SK-N-SH (cell line): Measurements from ENCODE around the gene LUC7L2. TPM values are rescaled to one million over a fixed set of nuclear protein-coding genes. Genes with fewer than 3 reads are reported as not detected.
"Not testable (repeated sequence)": the region's sequence is repeated elsewhere in the genome, so short reads cannot be mapped to it uniquely, and the experiment has no call there.

ENCODE experiments used
- CTCF ChIA-PET: fragments of 300-600, 350-600 bp; formaldehyde crosslinking; extraction: SDS; loops from one replicate; lab custom pipeline; 2021; lab: Yijun Ruan, JAX
- POLR2A ChIA-PET: fragments of 350-600 bp; sonication (Branson Sonifier 250); formaldehyde crosslinking; extraction: SDS; loops from one replicate; lab custom pipeline; 2020; ENCODE audit warnings: antibody characterized with exemption, inconsistent platforms; lab: Yijun Ruan, JAX
- DNase-seq: peaks from one replicate; pipeline ENCODE4 v3.0.0; 2012
- H2AFZ ChIP-seq: fragments of 200-600 bp; sonication (generic); 2 replicates; pipeline ENCODE4 v1.8.1; 2016; ENCODE audit warnings: antibody characterized with exemption, mild to moderate bottlenecking, low read depth
- H3F3A ChIP-seq: fragments of 200-600 bp; sonication (generic); replicated peaks from 2 replicates; pipeline ENCODE3; 2016; ENCODE audit warnings: antibody characterized with exemption, mild to moderate bottlenecking; ENCODE audit not compliant: insufficient read depth
- H3K27ac ChIP-seq, 2 experiments: fragments of 200-500 bp in 1 of 2; fragments of 200-600 bp in 1 of 2; sonication (Bioruptor generic) in 1 of 2; sonication (generic), shearing (Covaris generic) in 1 of 2; 2 replicates each; pipeline versions ENCODE4 v1.5.1 to v1.6.1; 2014 to 2016; ENCODE audit warnings: low read depth in 2 of 2, inconsistent platforms in 1 of 2, low read length in 1 of 2, mild to moderate bottlenecking in 1 of 2, mixed read lengths in 1 of 2
- H3K27me3 ChIP-seq: fragments of 200-600 bp; sonication (generic), shearing (Covaris generic); 2 replicates; pipeline ENCODE4 v1.6.1; 2016; ENCODE audit warnings: mixed run types; ENCODE audit not compliant: insufficient read depth
- H3K36me3 ChIP-seq, 2 experiments: fragments of 200-500 bp in 1 of 2; fragments of 200-600 bp in 1 of 2; sonication (Bioruptor generic) in 1 of 2; sonication (generic) in 1 of 2; replicated peaks in 1 of 2; 2 replicates each; pipeline versions ENCODE3 to v1.5.1; 2014 to 2016; ENCODE audit warnings: low read length in 1 of 2, mild to moderate bottlenecking in 1 of 2; ENCODE audit not compliant: insufficient read depth in 2 of 2, control insufficient read depth in 1 of 2
- H3K4me1 ChIP-seq, 2 experiments: fragments of 200-500 bp in 1 of 2; fragments of 200-600 bp in 1 of 2; sonication (Bioruptor generic) in 1 of 2; sonication (generic), shearing (Covaris generic) in 1 of 2; 2 replicates each; pipeline versions ENCODE4 v1.5.1 to v1.6.1; 2014 to 2016; ENCODE audit warnings: low read depth in 1 of 2, low read length in 1 of 2, mixed run types in 1 of 2; ENCODE audit not compliant: insufficient read depth in 2 of 2, control insufficient read depth in 1 of 2
- H3K4me2 ChIP-seq: fragments of 200-600 bp; sonication (generic), shearing (Covaris generic); 2 replicates; pipeline ENCODE4 v1.6.1; 2017; ENCODE audit warnings: mixed run types
- H3K4me3 ChIP-seq, 2 experiments: fragments of 200-500 bp in 1 of 2; fragments of 200-600 bp in 1 of 2; sonication (Bioruptor generic) in 1 of 2; sonication (generic), shearing (Covaris generic) in 1 of 2; 2 replicates each; pipeline versions ENCODE4 v1.5.1 to v1.8.1; 2014 to 2016; ENCODE audit warnings: low read depth in 2 of 2, inconsistent platforms in 1 of 2, low read length in 1 of 2, mild to moderate bottlenecking in 1 of 2, mixed read lengths in 1 of 2, moderate library complexity in 1 of 2
- H3K79me2 ChIP-seq: fragments of 200-600 bp; sonication (generic); 2 replicates; pipeline ENCODE4 v1.8.1; 2017; ENCODE audit warnings: mild to moderate bottlenecking; ENCODE audit not compliant: insufficient read depth
- H3K9ac ChIP-seq: fragments of 200-600 bp; sonication (generic); 2 replicates; pipeline ENCODE4 v1.6.1; 2017; ENCODE audit warnings: mixed run types
- H3K9me2 ChIP-seq: fragments of 200-600 bp; sonication (generic); 2 replicates; pipeline ENCODE4 v1.6.1; 2017; ENCODE audit warnings: mixed run types
- H3K9me3 ChIP-seq: fragments of 200-600 bp; sonication (generic); 2 replicates; pipeline ENCODE4 v1.6.1; 2017; ENCODE audit warnings: mixed run types, mild to moderate bottlenecking, moderate library complexity
- H4K20me1 ChIP-seq: fragments of 200-600 bp; sonication (generic); 2 replicates; pipeline ENCODE4 v1.6.1; 2017; ENCODE audit warnings: mild to moderate bottlenecking, mixed run types; ENCODE audit not compliant: insufficient read depth
- EP300 ChIP-seq, 2 experiments: IDR thresholded peaks; 2 replicates each; pipeline versions ENCODE4 v1.4.0 to v1.6.1; 2012; ENCODE audit warnings: borderline replicate concordance in 1 of 2, low read depth in 1 of 2, low read length in 1 of 2
- MEF2A ChIP-seq: IDR thresholded peaks from 2 replicates; pipeline ENCODE4 v1.4.0; 2012; ENCODE audit warnings: low read depth, borderline replicate concordance
- MXI1 ChIP-seq: IDR thresholded peaks from 2 replicates; pipeline ENCODE4 v1.6.1; 2012; ENCODE audit warnings: mild to moderate bottlenecking, low read depth, low read length, improper control_type of control experiment
- TEAD4 ChIP-seq: IDR thresholded peaks from 2 replicates; pipeline ENCODE4 v1.4.0; 2012; ENCODE audit warnings: mild to moderate bottlenecking, borderline replicate concordance; ENCODE audit not compliant: insufficient read depth
- WGBS: methylation state at CpG from one replicate; pipeline ENCODE4 v1.1.6; 2017; ENCODE audit warnings: low lambda C conversion rate; 5-methylcytosine and 5-hydroxymethylcytosine counted together
- polyA plus RNA-seq, 3 experiments: library from polyadenylated mRNA; depleted of rRNA; stranded (reverse); fragments of >200 nt; gene quantifications; 2 replicates each; pipeline ENCODE4 v1.2.3, GENCODE V29; 2012
- TF ChIP-seq, protein P1 (sequence below): fragments of 150-350 bp; IDR thresholded peaks from 2 replicates; pipeline ENCODE4 v1.6.1; 2016; ENCODE audit warnings: mild to moderate bottlenecking, low read depth, low read length
- TF ChIP-seq, protein P2 (sequence below): fragments of 150-350 bp; IDR thresholded peaks from 2 replicates; pipeline ENCODE4 v1.6.1; 2017; ENCODE audit warnings: antibody characterized with exemption, low read length, low read depth, borderline replicate concordance

The LUC7L2 gene
- polyA plus RNA-seq, 1 of the 3 experiments (the other 2 are of a cell fraction): 45.7 TPM

DNA sequence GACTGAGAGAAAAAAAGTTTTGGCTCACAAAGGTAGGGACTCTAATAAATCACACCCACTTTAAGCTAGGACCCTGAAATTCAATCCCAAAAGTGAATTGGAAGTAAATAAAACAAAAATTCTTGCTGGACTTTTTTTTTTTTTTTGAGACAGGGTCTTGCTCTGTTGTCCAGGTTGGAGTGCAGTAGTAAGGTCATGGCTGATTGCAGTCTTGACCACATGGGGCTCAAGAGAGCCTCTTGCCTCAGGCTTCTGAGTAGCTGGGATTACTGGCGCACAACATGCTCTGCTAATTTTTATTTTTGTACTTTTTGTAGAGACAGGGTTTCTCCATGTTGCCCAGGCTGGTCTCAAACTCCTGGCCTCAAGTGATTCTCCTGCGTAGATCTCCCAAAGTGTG is 5.0 kb upstream of the LUC7L2 start:
- no peak overlapping the region for H3K27ac ChIP-seq
- peaks cover 4 to 15% of the 10 kb centered on the region in 2 experiments for H3K36me3 ChIP-seq
- H3K4me3 ChIP-seq: no peak overlapping the region
- no peak for DNase-seq
- no peaks in the 10 kb centered on the region for H3K9me2 ChIP-seq
- no peak overlapping the region for H2AFZ ChIP-seq
- H3F3A ChIP-seq: peaks cover 25% of the 10 kb centered on the region
- peaks cover 22% of the 10 kb centered on the region for H3K79me2 ChIP-seq
- CTCF ChIA-PET: interaction anchor here (1.0 to 1.6 kb wide), 2 partner anchors 12 to 15 kb away, joined by 3 to 5 read pairs; no protein-coding TSS in a partner anchor
- 100% methylated on average over 2 of the region's 2 CpGs for WGBS
- H3K9me3 ChIP-seq: no peaks in the 10 kb centered on the region
- TF ChIP-seq, protein P1, sequence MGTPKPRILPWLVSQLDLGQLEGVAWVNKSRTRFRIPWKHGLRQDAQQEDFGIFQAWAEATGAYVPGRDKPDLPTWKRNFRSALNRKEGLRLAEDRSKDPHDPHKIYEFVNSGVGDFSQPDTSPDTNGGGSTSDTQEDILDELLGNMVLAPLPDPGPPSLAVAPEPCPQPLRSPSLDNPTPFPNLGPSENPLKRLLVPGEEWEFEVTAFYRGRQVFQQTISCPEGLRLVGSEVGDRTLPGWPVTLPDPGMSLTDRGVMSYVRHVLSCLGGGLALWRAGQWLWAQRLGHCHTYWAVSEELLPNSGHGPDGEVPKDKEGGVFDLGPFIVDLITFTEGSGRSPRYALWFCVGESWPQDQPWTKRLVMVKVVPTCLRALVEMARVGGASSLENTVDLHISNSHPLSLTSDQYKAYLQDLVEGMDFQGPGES: no peak
- TF ChIP-seq MXI1: no peak
- TF ChIP-seq MEF2A: no peak
- TF ChIP-seq TEAD4: no peak
- no peaks in the 10 kb centered on the region for H4K20me1 ChIP-seq
- POLR2A ChIA-PET: interaction anchor here (0.7 kb wide), 1 partner anchor 14 kb away, joined by 3 read pairs; no protein-coding TSS in a partner anchor
- H3K4me1 ChIP-seq: no peaks in the 10 kb centered on the region
- H3K27me3 ChIP-seq: no peaks in the 10 kb centered on the region
- no peak overlapping the region for H3K4me2 ChIP-seq
- no peak overlapping the region for H3K9ac ChIP-seq

DNA sequence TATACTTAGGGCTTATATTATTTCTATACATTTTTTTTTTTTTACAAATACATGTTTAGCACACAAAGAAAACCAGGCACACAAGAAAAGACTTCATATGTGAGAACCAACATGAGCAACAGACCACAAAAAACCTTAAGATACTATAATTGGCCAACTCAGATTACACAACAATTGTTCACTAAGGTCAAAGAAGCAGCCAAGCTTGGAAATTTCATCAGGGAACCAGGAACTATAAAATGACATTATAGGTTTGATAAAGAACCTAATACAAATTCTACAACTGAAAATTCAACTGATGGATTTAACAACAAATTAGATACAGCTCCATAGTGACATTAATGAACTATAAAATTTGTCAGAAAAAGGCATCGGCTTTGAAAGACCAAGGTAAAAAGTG is 4.4 kb upstream of the LUC7L2 start:
- peaks cover 25% of the 10 kb centered on the region for H3F3A ChIP-seq
- H3K9me3 ChIP-seq: no peaks in the 10 kb centered on the region
- H3K79me2 ChIP-seq: peaks cover 25% of the 10 kb centered on the region
- no peaks in the 10 kb centered on the region for H3K4me1 ChIP-seq
- H2AFZ ChIP-seq: no peak overlapping the region
- H3K4me2 ChIP-seq: no peak overlapping the region
- no peak for DNase-seq
- ChIA-PET POLR2A (interaction anchor here (1.3 kb wide), 1 partner anchor 15 kb away, joined by 5 read pairs; the partner anchor contains the start of gene FMC1), CTCF (interaction anchor here (0.8 to 1.2 kb wide), 3 partner anchors 13 to 145 kb away, joined by 3 to 5 read pairs (median 4); no protein-coding TSS in a partner anchor)
- peaks cover 4 to 15% of the 10 kb centered on the region in 2 experiments for H3K36me3 ChIP-seq
- WGBS: 98% methylated on average over 1 of the region's 1 CpG
- no peak overlapping the region for H3K4me3 ChIP-seq
- no peaks in the 10 kb centered on the region for H3K27me3 ChIP-seq
- H3K27ac ChIP-seq: no peak overlapping the region
- no peaks in the 10 kb centered on the region for H3K9me2 ChIP-seq
- H4K20me1 ChIP-seq: no peaks in the 10 kb centered on the region
- TF ChIP-seq, protein P2, sequence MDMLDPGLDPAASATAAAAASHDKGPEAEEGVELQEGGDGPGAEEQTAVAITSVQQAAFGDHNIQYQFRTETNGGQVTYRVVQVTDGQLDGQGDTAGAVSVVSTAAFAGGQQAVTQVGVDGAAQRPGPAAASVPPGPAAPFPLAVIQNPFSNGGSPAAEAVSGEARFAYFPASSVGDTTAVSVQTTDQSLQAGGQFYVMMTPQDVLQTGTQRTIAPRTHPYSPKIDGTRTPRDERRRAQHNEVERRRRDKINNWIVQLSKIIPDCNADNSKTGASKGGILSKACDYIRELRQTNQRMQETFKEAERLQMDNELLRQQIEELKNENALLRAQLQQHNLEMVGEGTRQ: no peak
- TF ChIP-seq EP300 (IDR thresholded peaks at IDR 0.05; ENCODE audit: borderline replicate concordance in 1 of 2, low read depth in 1 of 2, low read length in 1 of 2): no peak
- no peak overlapping the region for H3K9ac ChIP-seq

DNA sequence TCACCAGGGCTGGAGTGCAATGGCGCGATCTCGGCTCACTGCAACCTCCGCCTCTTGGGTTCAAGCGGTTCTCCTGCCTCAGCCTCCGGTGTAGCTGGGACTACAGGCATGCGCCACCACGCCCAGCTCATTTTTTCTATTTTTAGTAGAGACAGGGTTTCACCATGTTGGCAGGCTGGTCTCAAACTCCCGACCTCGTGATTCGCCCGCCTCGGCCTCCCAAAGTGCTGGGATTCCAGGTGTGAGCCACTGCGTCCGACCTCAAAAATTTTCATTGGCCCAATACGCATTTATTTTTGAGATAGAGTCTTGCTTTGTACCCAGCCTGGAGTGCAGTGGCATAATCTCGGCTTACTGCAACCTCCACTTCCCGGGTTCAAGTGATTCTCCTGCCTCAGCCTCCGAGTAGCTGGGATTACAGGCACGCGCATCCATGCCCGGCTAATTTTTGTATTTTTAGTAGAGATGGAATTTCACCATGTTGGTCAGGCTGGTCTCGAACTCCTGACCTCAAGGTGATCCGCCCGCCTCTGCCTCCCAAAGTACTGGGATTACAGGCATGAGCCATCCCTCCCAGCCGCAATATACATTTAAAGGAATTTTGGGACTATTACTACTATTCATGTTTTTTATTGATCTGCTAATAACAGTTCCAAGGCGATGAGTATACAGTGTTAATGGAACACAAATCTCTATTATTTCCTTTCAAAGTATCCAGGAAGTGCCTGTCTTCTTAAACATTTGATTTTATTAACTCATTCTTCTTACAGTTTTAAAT is 1.8 kb upstream of the LUC7L2 start:
- Histone ChIP-seq H3K79me2 (peaks cover 51% of the 10 kb centered on the region), H3K9ac (peak overlapping the region; percentile 89; the same call in 1 of the 2 replicates), H3K4me2 (peak overlapping the region; percentile 85), H3K4me1 (peaks cover 10 to 18% of the 10 kb centered on the region in 2 experiments; a peak in 3 of 4 replicates), H3K4me3 (peak overlapping the region; percentile 85 to 90; a peak in 2 of 4 replicates), H3K36me3 (peaks cover 5 to 15% of the 10 kb centered on the region in 2 experiments), H2AFZ (peak overlapping the region; percentile 89), H3F3A (peaks cover 34% of the 10 kb centered on the region), H4K20me1 (peaks cover 19% of the 10 kb centered on the region), H3K27ac (peak overlapping the region; percentile 98 to 100)
- not testable (repeated sequence) for H3K9me3 ChIP-seq, DNase-seq, H3K27me3 ChIP-seq, H3K9me2 ChIP-seq
- ChIA-PET CTCF (interaction anchor here (0.7 to 1.7 kb wide), 3 partner anchors 12 to 18 kb away, joined by 3 to 4 read pairs (median 3); no protein-coding TSS in a partner anchor), POLR2A (interaction anchor here (2.0 kb wide), 1 partner anchor 14 kb away, joined by 6 read pairs; no protein-coding TSS in a partner anchor)
- 97% methylated on average over 27 of the region's 27 CpGs for WGBS
